Sigmoid colon (tissue), 4 donors: Measurements from ENCODE around the gene BRD3.

Experiments
- EP300 ChIP-seq, 4 donors: sonication (generic); formaldehyde crosslinking; IDR thresholded peaks; one replicate each; pipeline ENCODE4 v1.6.1; 2017; ENCODE audit warnings: antibody characterized with exemption in 4 of 4
- POLR2A ChIP-seq, 2 donors: fragments of 450-650 bp; IDR thresholded peaks; one replicate each; pipeline ENCODE4 v1.6.1; 2016; ENCODE audit warnings: antibody characterized with exemption in 2 of 2, mild to moderate bottlenecking in 2 of 2, moderate library complexity in 2 of 2
- POLR2AphosphoS5 ChIP-seq, 4 donors: sonication (generic); formaldehyde crosslinking; IDR thresholded peaks; one replicate each; pipeline ENCODE4 v1.6.1; 2017; ENCODE audit warnings: antibody characterized with exemption in 4 of 4
- TF ChIP-seq, protein P1 (sequence below), 4 experiments: fragments of 450-650 bp in 3 of 4; fragments of 200-600 bp in 1 of 4; IDR thresholded peaks; one replicate each; pipeline ENCODE4 v1.5.1; 2016 to 2019; ENCODE audit warnings: antibody characterized with exemption in 4 of 4, mild to moderate bottlenecking in 3 of 4, moderate library complexity in 2 of 4

DNA sequence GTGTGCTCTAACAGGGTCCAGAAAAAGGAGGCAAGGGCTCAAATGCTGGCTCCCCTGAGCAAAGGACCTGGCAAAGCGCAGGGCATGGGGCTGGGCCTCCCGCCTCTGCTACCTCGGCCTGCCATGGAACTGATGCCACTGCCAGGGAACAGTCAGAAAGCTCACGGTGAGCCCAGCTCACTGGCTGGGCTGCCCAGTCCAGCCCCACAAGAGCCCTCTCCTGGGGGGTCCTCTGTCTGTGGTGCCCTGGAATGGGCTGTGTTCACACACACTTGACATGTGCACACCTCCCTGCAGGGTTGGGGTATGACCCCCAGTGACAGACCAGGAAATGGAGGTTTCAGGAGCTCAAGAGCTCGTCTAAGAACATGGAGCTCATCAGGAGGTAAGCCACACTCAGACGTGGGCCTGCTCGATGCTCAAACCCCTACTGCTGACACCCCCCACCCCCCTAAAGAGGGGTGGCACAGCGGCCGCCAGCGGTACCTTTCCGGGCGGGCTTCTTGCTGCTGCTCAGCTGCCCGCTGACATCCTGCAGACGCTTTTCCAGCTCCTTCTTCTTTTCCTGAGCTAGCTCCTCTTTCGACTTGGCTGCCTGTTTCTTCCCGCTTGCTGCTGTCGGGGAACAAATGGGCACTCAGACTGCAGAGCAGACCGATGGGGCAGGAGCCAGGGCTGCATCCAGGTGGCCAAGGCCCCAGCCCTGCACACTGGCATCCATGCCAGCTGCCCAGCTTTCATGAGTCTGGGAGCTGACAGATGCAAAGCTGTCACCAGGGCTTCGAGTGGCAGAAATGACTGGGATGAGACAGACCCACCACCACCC is 33.4 kb downstream of the BRD3 start:
- TF ChIP-seq, protein P1, sequence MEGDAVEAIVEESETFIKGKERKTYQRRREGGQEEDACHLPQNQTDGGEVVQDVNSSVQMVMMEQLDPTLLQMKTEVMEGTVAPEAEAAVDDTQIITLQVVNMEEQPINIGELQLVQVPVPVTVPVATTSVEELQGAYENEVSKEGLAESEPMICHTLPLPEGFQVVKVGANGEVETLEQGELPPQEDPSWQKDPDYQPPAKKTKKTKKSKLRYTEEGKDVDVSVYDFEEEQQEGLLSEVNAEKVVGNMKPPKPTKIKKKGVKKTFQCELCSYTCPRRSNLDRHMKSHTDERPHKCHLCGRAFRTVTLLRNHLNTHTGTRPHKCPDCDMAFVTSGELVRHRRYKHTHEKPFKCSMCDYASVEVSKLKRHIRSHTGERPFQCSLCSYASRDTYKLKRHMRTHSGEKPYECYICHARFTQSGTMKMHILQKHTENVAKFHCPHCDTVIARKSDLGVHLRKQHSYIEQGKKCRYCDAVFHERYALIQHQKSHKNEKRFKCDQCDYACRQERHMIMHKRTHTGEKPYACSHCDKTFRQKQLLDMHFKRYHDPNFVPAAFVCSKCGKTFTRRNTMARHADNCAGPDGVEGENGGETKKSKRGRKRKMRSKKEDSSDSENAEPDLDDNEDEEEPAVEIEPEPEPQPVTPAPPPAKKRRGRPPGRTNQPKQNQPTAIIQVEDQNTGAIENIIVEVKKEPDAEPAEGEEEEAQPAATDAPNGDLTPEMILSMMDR (IDR thresholded peaks at IDR 0.05) = no peak
- TF ChIP-seq EP300 (IDR thresholded peaks at IDR 0.05) (no peak), POLR2A (IDR thresholded peaks at IDR 0.05) (no peak), POLR2AphosphoS5 (IDR thresholded peaks at IDR 0.05) (no peak)
